DOHH2 (cell line): ENCODE measurements around the gene FUT2.

Experiments
- H3F3A ChIP-seq: fragments of 200-600 bp; sonication (generic), shearing (Covaris generic); 2 replicates; pipeline ENCODE4 v1.6.0; 2016; ENCODE audit warnings: antibody characterized with exemption, mild to moderate bottlenecking; ENCODE audit not compliant: control insufficient read depth, insufficient read depth
- H3K27ac ChIP-seq: fragments of 200-600 bp; sonication (generic); 2 replicates; pipeline ENCODE4 v1.5.1; 2014; ENCODE audit warnings: low read depth, mild to moderate bottlenecking, low read length, moderate library complexity
- H3K27me3 ChIP-seq: fragments of 200-600 bp; sonication (generic); 2 replicates; pipeline ENCODE4 v1.6.1; 2014; ENCODE audit warnings: mild to moderate bottlenecking, low read length, mixed read lengths; ENCODE audit not compliant: control insufficient read depth
- H3K36me3 ChIP-seq: fragments of 200-600 bp; sonication (generic); 2 replicates; pipeline ENCODE4 v1.6.1; 2014; ENCODE audit warnings: mild to moderate bottlenecking, low read length, moderate library complexity, mixed read lengths; ENCODE audit not compliant: control insufficient read depth
- H3K4me1 ChIP-seq: fragments of 200-600 bp; sonication (generic); 2 replicates; pipeline ENCODE4 v1.6.1; 2014; ENCODE audit warnings: mild to moderate bottlenecking, low read length, mixed read lengths; ENCODE audit not compliant: control insufficient read depth
- H3K4me2 ChIP-seq: fragments of 200-600 bp; sonication (generic); 2 replicates; pipeline ENCODE4 v1.6.0; 2014; ENCODE audit warnings: mild to moderate bottlenecking, low read length, moderate library complexity
- H3K4me3 ChIP-seq: fragments of 200-600 bp; sonication (generic); 2 replicates; pipeline ENCODE4 v1.5.1; 2014; ENCODE audit warnings: mild to moderate bottlenecking, low read length, mixed read lengths
- H3K79me2 ChIP-seq: fragments of 200-600 bp; sonication (generic); 2 replicates; pipeline ENCODE4 v1.6.1; 2014; ENCODE audit warnings: mild to moderate bottlenecking, low read length, mixed read lengths; ENCODE audit not compliant: control insufficient read depth
- H3K9me2 ChIP-seq: fragments of 200-600 bp; sonication (generic); replicated peaks from 2 replicates; pipeline ENCODE4 v1.6.1; 2014; ENCODE audit warnings: mild to moderate bottlenecking, low read length, mixed read lengths; ENCODE audit not compliant: control insufficient read depth
- H3K9me3 ChIP-seq: fragments of 200-600 bp; sonication (generic); 2 replicates; pipeline ENCODE4 v1.6.1; 2014; ENCODE audit warnings: antibody characterized with exemption, low read length, mixed read lengths; ENCODE audit not compliant: control insufficient read depth, insufficient read depth
- H4K20me1 ChIP-seq: fragments of 200-600 bp; sonication (generic); 2 replicates; pipeline ENCODE4 v1.6.0; 2014; ENCODE audit warnings: low read depth, mild to moderate bottlenecking, antibody characterized with exemption, low read length, moderate library complexity; ENCODE audit not compliant: control insufficient read depth, insufficient read depth
- EZH2phosphoT487 ChIP-seq: fragments of 200-600 bp; sonication (generic); IDR thresholded peaks from 2 replicates; pipeline ENCODE4 v1.6.1; 2017; ENCODE audit warnings: borderline replicate concordance, mild to moderate bottlenecking, antibody characterized with exemption, low read length, moderate library complexity, mixed read lengths
- TF ChIP-seq, protein P1 (sequence below): fragments of 200-600 bp; sonication (generic); IDR thresholded peaks from one replicate; pipeline ENCODE4 v1.5.1; 2014; ENCODE audit warnings: antibody characterized with exemption, mild to moderate bottlenecking, low read depth, low read length; ENCODE audit not compliant: poor library complexity, severe bottlenecking

FUT2 gene

DNA sequence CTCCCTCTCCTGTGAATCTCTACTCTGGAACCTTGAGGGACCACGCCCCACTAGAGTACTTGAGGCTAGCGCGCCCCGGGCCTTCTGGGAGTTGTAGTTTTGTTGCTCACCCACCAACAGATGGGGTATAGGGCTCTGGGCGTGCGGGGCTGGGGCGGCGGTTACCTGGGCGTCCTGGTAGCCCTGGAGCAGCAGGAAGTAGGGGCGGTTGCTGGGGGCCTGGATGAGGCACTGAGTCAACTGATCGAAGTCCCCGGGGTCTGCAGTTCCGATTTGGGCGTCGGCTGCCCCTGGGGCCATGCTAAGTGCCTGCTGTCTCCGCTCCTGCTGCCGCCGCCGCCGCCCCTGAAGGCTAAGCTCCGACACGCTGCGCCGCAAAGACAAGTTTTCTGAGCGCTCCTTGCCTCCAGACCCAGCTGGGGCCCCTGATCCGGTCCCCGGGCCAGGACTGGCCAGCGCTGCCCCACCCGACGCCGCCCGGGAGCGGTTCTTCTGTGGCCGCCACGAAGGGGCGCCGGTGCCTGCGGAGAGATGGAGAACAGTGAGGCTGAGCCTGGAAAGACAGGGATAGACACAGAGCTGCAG is 39.4 kb downstream of the FUT2 start:
- H3K27me3 ChIP-seq: 0 out of 2 replicates have a peak, but pooled peaks cover 3% of the 10 kb centered on the region
- no peak for TF ChIP-seq EZH2phosphoT487
- TF ChIP-seq, protein P1, sequence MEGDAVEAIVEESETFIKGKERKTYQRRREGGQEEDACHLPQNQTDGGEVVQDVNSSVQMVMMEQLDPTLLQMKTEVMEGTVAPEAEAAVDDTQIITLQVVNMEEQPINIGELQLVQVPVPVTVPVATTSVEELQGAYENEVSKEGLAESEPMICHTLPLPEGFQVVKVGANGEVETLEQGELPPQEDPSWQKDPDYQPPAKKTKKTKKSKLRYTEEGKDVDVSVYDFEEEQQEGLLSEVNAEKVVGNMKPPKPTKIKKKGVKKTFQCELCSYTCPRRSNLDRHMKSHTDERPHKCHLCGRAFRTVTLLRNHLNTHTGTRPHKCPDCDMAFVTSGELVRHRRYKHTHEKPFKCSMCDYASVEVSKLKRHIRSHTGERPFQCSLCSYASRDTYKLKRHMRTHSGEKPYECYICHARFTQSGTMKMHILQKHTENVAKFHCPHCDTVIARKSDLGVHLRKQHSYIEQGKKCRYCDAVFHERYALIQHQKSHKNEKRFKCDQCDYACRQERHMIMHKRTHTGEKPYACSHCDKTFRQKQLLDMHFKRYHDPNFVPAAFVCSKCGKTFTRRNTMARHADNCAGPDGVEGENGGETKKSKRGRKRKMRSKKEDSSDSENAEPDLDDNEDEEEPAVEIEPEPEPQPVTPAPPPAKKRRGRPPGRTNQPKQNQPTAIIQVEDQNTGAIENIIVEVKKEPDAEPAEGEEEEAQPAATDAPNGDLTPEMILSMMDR: no peak
- no peaks in the 10 kb centered on the region for H3K36me3 ChIP-seq

GRCh38 chr19:48737360-48737998 is 41.7 kb downstream of the FUT2 start:
- no peaks in the 10 kb centered on the region for H3K36me3 ChIP-seq
- H3K27me3 ChIP-seq: 0 out of 2 replicates have a peak, but pooled peaks cover 6% of the 10 kb centered on the region
- H3K9me3 ChIP-seq: no peaks in the 10 kb centered on the region
- peaks cover 3% of the 10 kb centered on the region; the same call in 1 of the 2 replicates for H3F3A ChIP-seq
- H3K4me2 ChIP-seq: no peak overlapping the region
- no peak overlapping the region for H3K4me3 ChIP-seq
- H4K20me1 ChIP-seq: no peaks in the 10 kb centered on the region
- H3K27ac ChIP-seq: no peak overlapping the region
- H3K9me2 ChIP-seq: no peaks in the 10 kb centered on the region
- H3K4me1 ChIP-seq: peaks cover 22% of the 10 kb centered on the region
- TF ChIP-seq, protein P1: no peak
- TF ChIP-seq EZH2phosphoT487: no peak
- H3K79me2 ChIP-seq: no peaks in the 10 kb centered on the region

More for the DNA sequence above, 39.4 kb downstream of the FUT2 start:
- Histone ChIP-seq H3K4me2 (no peak overlapping the region), H3K27ac (no peak overlapping the region), H4K20me1 (no peaks in the 10 kb centered on the region), H3K9me3 (no peaks in the 10 kb centered on the region), H3F3A (peaks cover 3% of the 10 kb centered on the region; the same call in 1 of the 2 replicates), H3K79me2 (no peaks in the 10 kb centered on the region), H3K4me3 (no peak overlapping the region), H3K9me2 (no peaks in the 10 kb centered on the region), H3K4me1 (peaks cover 11% of the 10 kb centered on the region)

DNA sequence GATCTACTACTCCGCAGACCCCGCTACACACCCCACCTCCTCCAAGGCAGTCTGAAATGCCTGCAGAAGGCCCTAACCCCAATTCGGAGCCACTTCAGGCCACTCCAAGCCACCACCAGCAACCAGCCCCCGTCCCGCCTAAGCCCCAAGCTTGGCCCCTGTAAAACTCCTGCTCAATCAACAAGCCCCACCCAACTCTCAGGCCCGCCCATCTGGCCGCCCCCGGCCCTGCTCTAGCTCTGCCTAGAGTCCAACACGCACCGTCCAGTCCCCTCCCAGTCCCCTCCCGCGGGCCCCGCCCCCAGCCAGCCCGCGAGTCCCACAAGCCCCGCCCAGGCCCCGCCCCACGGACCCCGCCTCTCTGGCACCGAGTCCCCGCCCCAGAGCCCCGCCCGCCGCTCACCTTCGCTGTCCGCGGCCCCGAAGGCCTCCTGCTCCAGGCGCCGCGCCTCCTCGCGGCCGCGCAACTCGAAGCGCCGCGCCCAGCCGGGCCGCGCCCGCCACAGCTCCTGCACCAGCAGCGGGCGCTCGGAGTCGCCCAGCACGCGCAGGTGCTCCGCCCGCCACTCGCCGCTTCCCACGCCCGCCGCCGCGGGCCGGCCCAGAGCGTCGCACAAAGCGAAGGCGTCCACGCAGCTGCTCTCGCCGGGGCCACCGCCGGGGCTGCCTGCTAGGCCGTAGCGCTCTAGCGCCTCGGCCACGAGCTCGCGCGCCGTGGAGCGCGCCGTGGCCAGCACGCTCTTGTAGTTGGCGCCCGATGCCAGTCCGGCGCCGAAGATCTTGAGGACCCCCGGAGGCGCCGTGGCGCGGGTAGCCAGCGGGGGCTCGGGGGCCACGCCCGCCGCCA is 43.0 kb downstream of the FUT2 start:
- H3K4me3 ChIP-seq: peak overlapping the region; percentile 39
- H3K36me3 ChIP-seq: no peaks in the 10 kb centered on the region
- H3F3A ChIP-seq: peaks cover 3% of the 10 kb centered on the region; the same call in 1 of the 2 replicates
- H3K4me2 ChIP-seq: peak overlapping the region; percentile 63
- no peaks in the 10 kb centered on the region for H3K9me3 ChIP-seq
- H3K27ac ChIP-seq: no peak overlapping the region
- H3K27me3 ChIP-seq: 0 out of 2 replicates have a peak, but pooled peaks cover 6% of the 10 kb centered on the region
- no peaks in the 10 kb centered on the region for H3K79me2 ChIP-seq
- H4K20me1 ChIP-seq: no peaks in the 10 kb centered on the region
- H3K9me2 ChIP-seq: no peaks in the 10 kb centered on the region
- TF ChIP-seq EZH2phosphoT487: no peak
- TF ChIP-seq, protein P1: peak; percentile 43
- H3K4me1 ChIP-seq: peaks cover 22% of the 10 kb centered on the region
